Fibroblast of lung (primary cell): ENCODE data around the gene APBB2. TPM values are rescaled to one million over a fixed set of nuclear protein-coding genes. Genes with fewer than 3 reads are reported as not detected.

Source experiments
- DNase-seq, 2 donors: peaks; one replicate each; pipeline versions ENCODE4 v3.0.0 to v3.0.0-alpha.2; 2010; ENCODE audit warnings: low read depth in 2 of 2
- H2AFZ ChIP-seq: 2 replicates; pipeline ENCODE4 v1.5.1; 2012; ENCODE audit warnings: low read length, control low read depth, inconsistent platforms
- H3K27ac ChIP-seq: 2 replicates; pipeline ENCODE4 v1.5.1; 2011; ENCODE audit warnings: low read length, control low read depth; ENCODE audit not compliant: insufficient read depth
- H3K27me3 ChIP-seq: 2 replicates; pipeline ENCODE4 v1.5.1; 2011; ENCODE audit warnings: mild to moderate bottlenecking, low read length; ENCODE audit not compliant: control insufficient read depth, insufficient read depth
- H3K36me3 ChIP-seq: 2 replicates; pipeline ENCODE4 v1.5.1; 2011; ENCODE audit warnings: low read length; ENCODE audit not compliant: control insufficient read depth, insufficient read depth
- H3K4me1 ChIP-seq: 2 replicates; pipeline ENCODE4 v1.5.1; 2011; ENCODE audit warnings: low read length; ENCODE audit not compliant: control insufficient read depth, insufficient read depth; ENCODE audit errors: extremely low read depth
- H3K4me2 ChIP-seq: 2 replicates; pipeline ENCODE4 v1.5.1; 2011; ENCODE audit warnings: low read length, control low read depth; ENCODE audit not compliant: insufficient read depth; ENCODE audit errors: extremely low read depth
- H3K4me3 ChIP-seq, 4 experiments: fragments of 200-600 bp in 1 of 4; sonication (generic) in 1 of 4; replicated peaks in 1 of 4; 2 replicates each; pipeline ENCODE4 v1.5.1; 2011 to 2016; ENCODE audit warnings: low read length in 4 of 4, low read depth in 3 of 4, mild to moderate bottlenecking in 3 of 4, control low read depth in 2 of 4, inconsistent platforms in 1 of 4, mixed read lengths in 1 of 4; ENCODE audit not compliant: insufficient read depth in 1 of 4; ENCODE audit errors: control extremely low read depth in 1 of 4
- H3K79me2 ChIP-seq: 2 replicates; pipeline ENCODE4 v1.5.1; 2012; ENCODE audit warnings: mild to moderate bottlenecking, low read length, inconsistent platforms; ENCODE audit not compliant: control insufficient read depth, insufficient read depth
- H3K9ac ChIP-seq: 2 replicates; pipeline ENCODE4 v1.5.1; 2011; ENCODE audit warnings: mild to moderate bottlenecking, low read length, control low read depth; ENCODE audit not compliant: insufficient read depth
- H3K9me3 ChIP-seq: 2 replicates; pipeline ENCODE4 v1.5.1; 2012; ENCODE audit warnings: low read depth, low read length; ENCODE audit not compliant: control insufficient read depth, insufficient read depth
- H4K20me1 ChIP-seq: 2 replicates; pipeline ENCODE4 v1.5.1; 2011; ENCODE audit warnings: low read length; ENCODE audit not compliant: control insufficient read depth, insufficient read depth; ENCODE audit errors: extremely low read depth
- EZH2 ChIP-seq: IDR thresholded peaks from 2 replicates; pipeline ENCODE4 v1.5.1; 2012; ENCODE audit warnings: low read length, control low read depth, mild to moderate bottlenecking; ENCODE audit errors: missing control alignments
- polyA plus RNA-seq, 2 donors: library from polyadenylated mRNA; depleted of rRNA in 1 of 2; stranded (reverse) in 1 of 2; unstranded in 1 of 2; fragments of >200 nt; gene quantifications; 2 replicates each; pipeline ENCODE4 v1.2.1, GENCODE V29; 2011 to 2012; ENCODE audit warnings: missing spikeins in 1 of 2
- total RNA-seq: library from RNA; depleted of rRNA; stranded (reverse); fragments of >200 nt; gene quantifications from 2 replicates; pipeline ENCODE4 v1.2.1, GENCODE V29; 2014
- TF ChIP-seq, protein P1 (sequence below), 2 donors: IDR thresholded peaks in 1 of 2; conservative IDR thresholded peaks in 1 of 2; 1 replicate in 1 of 2; 2 replicates in 1 of 2; pipeline ENCODE4 v1.5.1; 2011 to 2012; ENCODE audit warnings: low read length in 2 of 2, control low read depth in 1 of 2, inconsistent platforms in 1 of 2, low read depth in 1 of 2, mild to moderate bottlenecking in 1 of 2

APBB2 gene
- total and polyA plus RNA-seq, 2 donors (not counting 1 experiment from before 2014, with no cell fraction given) = 25.1 to 29.8 TPM

DNA sequence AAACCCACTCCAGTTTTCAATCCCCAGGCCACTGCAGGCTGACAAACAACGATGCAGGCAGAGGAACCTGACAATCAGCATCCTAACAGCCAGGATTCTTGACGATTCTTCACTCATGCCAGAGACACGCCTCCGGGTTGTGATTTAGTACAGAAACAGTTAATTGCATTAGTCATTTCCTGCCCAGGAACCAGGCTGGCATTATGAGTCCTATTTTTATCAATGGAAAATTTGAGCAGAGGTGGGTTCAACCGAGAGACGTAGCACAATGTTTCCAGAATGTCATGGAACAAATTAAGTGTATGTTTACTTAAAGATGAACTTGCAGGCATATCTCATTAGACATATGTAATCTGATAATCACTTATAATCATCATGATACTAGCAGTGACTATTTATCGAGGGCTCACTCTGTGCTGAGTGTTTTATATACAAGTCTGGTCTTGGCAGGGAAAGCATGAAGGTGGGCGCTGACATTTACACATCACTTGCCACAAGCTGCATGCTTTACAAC lies 304.9 kb downstream of the APBB2 start:
- TF ChIP-seq, protein P1, sequence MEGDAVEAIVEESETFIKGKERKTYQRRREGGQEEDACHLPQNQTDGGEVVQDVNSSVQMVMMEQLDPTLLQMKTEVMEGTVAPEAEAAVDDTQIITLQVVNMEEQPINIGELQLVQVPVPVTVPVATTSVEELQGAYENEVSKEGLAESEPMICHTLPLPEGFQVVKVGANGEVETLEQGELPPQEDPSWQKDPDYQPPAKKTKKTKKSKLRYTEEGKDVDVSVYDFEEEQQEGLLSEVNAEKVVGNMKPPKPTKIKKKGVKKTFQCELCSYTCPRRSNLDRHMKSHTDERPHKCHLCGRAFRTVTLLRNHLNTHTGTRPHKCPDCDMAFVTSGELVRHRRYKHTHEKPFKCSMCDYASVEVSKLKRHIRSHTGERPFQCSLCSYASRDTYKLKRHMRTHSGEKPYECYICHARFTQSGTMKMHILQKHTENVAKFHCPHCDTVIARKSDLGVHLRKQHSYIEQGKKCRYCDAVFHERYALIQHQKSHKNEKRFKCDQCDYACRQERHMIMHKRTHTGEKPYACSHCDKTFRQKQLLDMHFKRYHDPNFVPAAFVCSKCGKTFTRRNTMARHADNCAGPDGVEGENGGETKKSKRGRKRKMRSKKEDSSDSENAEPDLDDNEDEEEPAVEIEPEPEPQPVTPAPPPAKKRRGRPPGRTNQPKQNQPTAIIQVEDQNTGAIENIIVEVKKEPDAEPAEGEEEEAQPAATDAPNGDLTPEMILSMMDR (conservative IDR thresholded peaks at IDR 0.05 in 1 of 2, IDR thresholded peaks at IDR 0.05 in 1 of 2; ENCODE audit: low read depth in 1 of 2, low read length in 2 of 2) = no peak
- no peak for TF ChIP-seq EZH2
- H3K9me3 ChIP-seq = no peaks in the 10 kb centered on the region
- H3K4me1 ChIP-seq = peaks cover 3% of the 10 kb centered on the region
- H4K20me1 ChIP-seq = no peaks in the 10 kb centered on the region
- peak; percentile 51 to 90 for DNase-seq
- H3K9ac ChIP-seq = no peak overlapping the region
- H3K27ac ChIP-seq = peak overlapping the region; percentile 72
- H3K36me3 ChIP-seq = no peaks in the 10 kb centered on the region
- no peaks in the 10 kb centered on the region for H3K27me3 ChIP-seq
- H3K4me3 ChIP-seq = no peak overlapping the region
- H3K4me2 ChIP-seq = peak overlapping the region; percentile 51
- H3K79me2 ChIP-seq = no peaks in the 10 kb centered on the region
- no peak overlapping the region for H2AFZ ChIP-seq

DNA sequence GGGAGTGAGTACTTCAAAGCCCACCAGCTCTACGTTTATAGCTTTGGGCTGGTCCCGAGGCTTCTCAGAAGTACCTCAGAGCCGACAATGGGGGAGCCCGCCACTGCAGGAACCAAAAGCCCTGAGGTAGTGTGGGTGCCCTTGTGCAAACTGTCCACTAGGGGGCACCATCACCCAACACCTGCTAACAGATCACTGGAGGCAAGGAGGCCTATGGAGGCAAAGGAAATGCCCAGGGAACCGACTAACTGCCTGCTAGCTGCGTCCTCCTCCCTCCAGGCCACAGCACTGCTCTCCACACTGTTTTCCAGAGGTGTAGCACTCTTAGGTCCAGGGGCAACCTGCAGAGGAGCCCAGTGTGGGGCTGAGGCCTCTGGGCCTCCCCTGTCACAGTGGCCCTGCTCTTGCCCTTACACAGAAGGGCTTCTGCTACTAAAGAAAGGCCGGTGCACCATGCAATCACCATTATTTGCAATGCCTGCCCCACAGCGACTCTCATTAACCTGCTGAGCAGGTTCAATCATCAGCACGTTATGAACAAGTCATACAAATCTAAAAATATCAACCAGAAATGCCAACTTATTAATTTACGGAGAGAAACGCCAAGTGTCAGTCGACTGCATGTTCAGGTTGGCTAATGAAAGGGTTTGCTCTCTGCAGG lies 305.5 kb downstream of the APBB2 start:
- H3K4me3 ChIP-seq = no peak overlapping the region
- H3K27me3 ChIP-seq = no peaks in the 10 kb centered on the region
- H3K36me3 ChIP-seq = no peaks in the 10 kb centered on the region
- peak; percentile 69 to 77 for DNase-seq
- peaks cover 3% of the 10 kb centered on the region for H3K4me1 ChIP-seq
- H3K9me3 ChIP-seq = no peaks in the 10 kb centered on the region
- H3K9ac ChIP-seq = no peak overlapping the region
- H3K79me2 ChIP-seq = no peaks in the 10 kb centered on the region
- peak overlapping the region; percentile 30 for H3K4me2 ChIP-seq
- no peak overlapping the region for H2AFZ ChIP-seq
- TF ChIP-seq EZH2 = no peak
- TF ChIP-seq, protein P1 (conservative IDR thresholded peaks at IDR 0.05 in 1 of 2, IDR thresholded peaks at IDR 0.05 in 1 of 2; ENCODE audit: low read depth in 1 of 2, low read length in 2 of 2) = peak; percentile 82 to 89
- no peaks in the 10 kb centered on the region for H4K20me1 ChIP-seq
- peak overlapping the region; percentile 6 for H3K27ac ChIP-seq

DNA sequence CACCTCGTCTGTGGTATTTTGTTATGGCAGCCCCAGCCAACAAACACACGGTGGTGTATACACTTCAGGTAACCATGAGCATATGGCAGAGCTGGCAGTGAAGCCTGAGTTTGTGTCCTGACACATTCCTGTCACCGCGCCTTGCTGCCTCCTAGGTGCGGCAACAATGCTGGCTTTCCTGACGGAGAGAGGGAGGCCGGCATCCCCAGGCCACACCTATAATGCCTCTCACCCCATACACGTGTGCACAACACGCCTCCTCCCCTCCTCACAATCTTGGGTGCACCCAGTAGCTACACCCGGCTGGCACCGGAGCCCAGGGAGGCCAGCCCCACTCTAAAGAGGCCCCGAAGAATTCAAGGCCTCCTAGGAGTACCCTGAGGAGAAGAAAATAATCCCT lies 306.0 kb downstream of the APBB2 start:
- Histone ChIP-seq H4K20me1 (no peaks in the 10 kb centered on the region), H3K4me3 (no peak overlapping the region), H3K4me2 (no peak overlapping the region), H3K9ac (no peak overlapping the region), H3K27ac (no peak overlapping the region), H3K79me2 (no peaks in the 10 kb centered on the region), H3K4me1 (peaks cover 3% of the 10 kb centered on the region), H3K9me3 (no peaks in the 10 kb centered on the region), H3K36me3 (no peaks in the 10 kb centered on the region), H2AFZ (no peak overlapping the region), H3K27me3 (no peaks in the 10 kb centered on the region)
- TF ChIP-seq, protein P1 (conservative IDR thresholded peaks at IDR 0.05 in 1 of 2, IDR thresholded peaks at IDR 0.05 in 1 of 2; ENCODE audit: low read depth in 1 of 2, low read length in 2 of 2) = no peak
- TF ChIP-seq EZH2 = no peak
- DNase-seq = no peak
